Activated CD8-positive, alpha-beta T cell treated with anti-CD3 and anti-CD28 coated beads for 36 hours (primary cell): Measurements from ENCODE around the gene GABARAPL1. TPM values are rescaled to one million over a fixed set of nuclear protein-coding genes. Genes with fewer than 3 reads are reported as not detected.
"Not testable (repeated sequence)": the region's sequence is repeated elsewhere in the genome, so short reads cannot be mapped to it uniquely, and the experiment has no call there.

Experiments
- ATAC-seq: fragments of 200-7000 bp; cut with Tn5 transposase; one replicate; pipeline ENCODE4 v1.10.0; 2021; ENCODE audit warnings: mild to moderate bottlenecking, moderate library complexity
- CTCF ChIA-PET: fragments of 350-600 bp; sonication (Branson Sonifier 250); formaldehyde crosslinking; loops from one replicate; lab custom pipeline; 2021; ENCODE audit warnings: antibody characterized with exemption; lab: Charles Lee
- POLR2A ChIA-PET: fragments of 350-600 bp; sonication (Branson Sonifier 250); formaldehyde crosslinking; loops from one replicate; lab custom pipeline; 2021; ENCODE audit warnings: antibody characterized with exemption; lab: Charles Lee
- DNase-seq: peaks from one replicate; pipeline ENCODE4 v3.0.0-alpha.2; 2020
- H3K27ac Mint-ChIP-seq: one replicate; pipeline ENCODE4 v1.8.0; 2021; ENCODE audit warnings: mild to moderate bottlenecking, mixed read lengths
- H3K27me3 Mint-ChIP-seq: one replicate; pipeline ENCODE4 v1.8.0; 2021; ENCODE audit warnings: mixed read lengths
- H3K36me3 Mint-ChIP-seq: one replicate; pipeline ENCODE4 v1.8.0; 2021; ENCODE audit warnings: low read depth, mixed read lengths
- H3K4me1 Mint-ChIP-seq: one replicate; pipeline ENCODE4 v1.8.0; 2021; ENCODE audit warnings: low read depth, mixed read lengths
- H3K4me3 Mint-ChIP-seq: one replicate; pipeline ENCODE4 v1.8.0; 2021; ENCODE audit warnings: mild to moderate bottlenecking, moderate library complexity, mixed read lengths
- H3K9me3 Mint-ChIP-seq: one replicate; pipeline ENCODE4 v1.8.0; 2021; ENCODE audit warnings: mixed read lengths
- CTCF ChIP-seq: fragments of 200-600 bp; IDR thresholded peaks from one replicate; pipeline ENCODE4 v1.8.0; 2022; ENCODE audit warnings: antibody characterized with exemption, mild to moderate bottlenecking
- intact Hi-C: fragments of 100-400 bp; cut with micrococcal nuclease; formaldehyde crosslinking; loops from one replicate; pipeline ENCODE4 v1.10.0; 2022
- total RNA-seq, 2 experiments: library from RNA; stranded (reverse); gene quantifications; one replicate each; pipeline ENCODE4 v1.2.3, GENCODE V29; 2021

GABARAPL1 gene
- total RNA-seq, 2 experiments from 2014 or later: 6.9 to 7.5 TPM

- Mint-ChIP-seq H3K4me3 (no peak overlapping the region), H3K27me3 (no peaks in the 10 kb centered on the region), H3K27ac (no peak overlapping the region), H3K4me1 (peaks cover 5% of the 10 kb centered on the region), H3K9me3 (peaks cover 1% of the 10 kb centered on the region), H3K36me3 (peaks cover 24% of the 10 kb centered on the region)
- POLR2A ChIA-PET: no interaction called here
- intact Hi-C loops: no loop called here
- DNase-seq: no peak
- TF ChIP-seq CTCF: no peak
- CTCF ChIA-PET: interaction anchor here (1.5 kb wide), 1 partner anchor 16 kb away, joined by 5 read pairs; no protein-coding TSS in a partner anchor
- no peak for ATAC-seq
These were observed 7.9 kb downstream of the GABARAPL1 start for GRCh38 chr12:10220398-10221077.

- no peak overlapping the region for H3K27ac Mint-ChIP-seq
- H3K4me3 Mint-ChIP-seq: no peak overlapping the region
- TF ChIP-seq CTCF: no peak
- H3K36me3 Mint-ChIP-seq: peaks cover 27% of the 10 kb centered on the region
- ChIA-PET POLR2A (no interaction called here), CTCF (no interaction called here)
- peaks cover 3% of the 10 kb centered on the region for H3K4me1 Mint-ChIP-seq
- intact Hi-C loops: no loop called here
- no peak for ATAC-seq
- H3K27me3 Mint-ChIP-seq: no peaks in the 10 kb centered on the region
- peaks cover 1% of the 10 kb centered on the region for H3K9me3 Mint-ChIP-seq
- no peak for DNase-seq
These were observed 9.2 kb downstream of the GABARAPL1 start for GRCh38 chr12:10221846-10222245.

- Mint-ChIP-seq H3K27me3 (no peaks in the 10 kb centered on the region), H3K27ac (no peak overlapping the region), H3K4me1 (peaks cover 9% of the 10 kb centered on the region), H3K9me3 (peaks cover 1% of the 10 kb centered on the region), H3K4me3 (no peak overlapping the region), H3K36me3 (peaks cover 27% of the 10 kb centered on the region)
- no peak for TF ChIP-seq CTCF
- intact Hi-C loops: no loop called here
- ATAC-seq (no peak), DNase-seq (no peak)
- POLR2A ChIA-PET: interaction anchor here (1.5 to 2.0 kb wide), 2 partner anchors 9 to 10 kb away, joined by 3 to 4 read pairs; partner anchors contain the start of gene GABARAPL1
- CTCF ChIA-PET: interaction anchor here (0.9 to 2.8 kb wide), 2 partner anchors 13 to 70 kb away, joined by 3 to 12 read pairs; no protein-coding TSS in a partner anchor
These were observed 10.5 kb downstream of the GABARAPL1 start for GRCh38 chr12:10223208-10223607.

GRCh38 chr12:10225426-10225825, 12.7 kb downstream of the GABARAPL1 start:
- H3K4me3 Mint-ChIP-seq, H3K27ac Mint-ChIP-seq, ATAC-seq, H3K9me3 Mint-ChIP-seq, POLR2A ChIA-PET, H3K27me3 Mint-ChIP-seq, DNase-seq, intact Hi-C loops: not testable (repeated sequence)
- CTCF ChIA-PET: interaction anchor here (2.8 kb wide), 1 partner anchor 10 kb away, joined by 12 read pairs; no protein-coding TSS in a partner anchor
- Mint-ChIP-seq H3K4me1 (peaks cover 11% of the 10 kb centered on the region), H3K36me3 (peaks cover 27% of the 10 kb centered on the region)

- ChIA-PET POLR2A (no interaction called here), CTCF (no interaction called here)
- Mint-ChIP-seq H3K36me3 (peaks cover 27% of the 10 kb centered on the region), H3K4me3 (no peak overlapping the region), H3K27ac (no peak overlapping the region), H3K4me1 (peaks cover 11% of the 10 kb centered on the region), H3K9me3 (peaks cover 1% of the 10 kb centered on the region), H3K27me3 (no peaks in the 10 kb centered on the region)
- DNase-seq (no peak), ATAC-seq (no peak)
- TF ChIP-seq CTCF: no peak
- intact Hi-C loops: no loop called here
These were observed 13.4 kb downstream of the GABARAPL1 start for GRCh38 chr12:10226086-10226485.
